GM03348 (cell line): ENCODE data around the gene ZNF341.
A peak's percentile ranks its signal among the peaks of the same experiment; 100 is the strongest.

Experiments used
- DNase-seq: peaks from one replicate; pipeline ENCODE4 v3.0.0; 2012; ENCODE audit warnings: low spot score

ZNF341 gene

DNA sequence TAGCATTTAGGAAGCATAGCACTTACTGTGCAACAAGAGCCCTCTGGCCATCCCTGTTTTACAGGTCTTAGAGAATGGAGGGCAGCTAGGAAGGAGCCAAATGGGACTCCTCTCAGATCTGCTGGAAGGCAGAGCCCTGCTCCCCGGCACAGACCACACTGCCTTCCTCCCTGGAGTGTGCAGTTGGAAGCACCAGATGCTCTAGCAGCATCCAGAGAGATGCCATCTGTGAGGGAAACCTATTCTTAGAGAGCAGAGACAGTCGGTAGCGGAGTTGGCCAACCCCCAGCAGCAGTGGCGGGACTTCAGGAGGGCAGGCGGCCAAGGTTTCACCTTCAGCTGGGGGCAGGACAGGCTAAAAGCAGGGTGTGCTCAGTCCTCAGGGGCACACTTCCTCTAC is 28.9 kb upstream of the ZNF341 start:
- DNase-seq = no peak

- DNase-seq = no peak
Observed at GRCh38 chr20:33703498-33704137, 28.2 kb upstream of the ZNF341 start.

- DNase-seq = no peak
Observed at GRCh38 chr20:33704197-33704924, 27.4 kb upstream of the ZNF341 start.

DNA sequence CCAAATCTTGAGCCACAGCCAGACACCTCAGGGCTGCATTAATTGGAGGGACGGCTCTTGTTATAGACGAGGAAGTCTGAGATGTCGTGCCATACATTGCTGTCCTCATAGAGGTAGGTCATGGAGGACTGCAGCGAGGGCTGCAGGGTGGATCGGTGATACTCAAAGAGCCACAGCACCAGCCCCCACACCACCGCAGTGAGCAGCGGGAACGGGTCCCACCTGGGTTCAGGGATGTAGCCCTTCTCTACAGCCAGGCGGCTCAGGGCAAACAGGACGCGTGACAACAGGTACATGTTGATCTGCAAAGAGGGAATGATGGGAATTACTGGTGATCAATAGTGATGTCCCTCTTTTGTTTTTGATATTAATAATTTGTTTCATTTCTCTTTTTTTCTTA is 24.1 kb upstream of the ZNF341 start:
- DNase-seq = no peak

- DNase-seq = no peak
Observed at GRCh38 chr20:33709398-33709797, 22.4 kb upstream of the ZNF341 start.

DNA sequence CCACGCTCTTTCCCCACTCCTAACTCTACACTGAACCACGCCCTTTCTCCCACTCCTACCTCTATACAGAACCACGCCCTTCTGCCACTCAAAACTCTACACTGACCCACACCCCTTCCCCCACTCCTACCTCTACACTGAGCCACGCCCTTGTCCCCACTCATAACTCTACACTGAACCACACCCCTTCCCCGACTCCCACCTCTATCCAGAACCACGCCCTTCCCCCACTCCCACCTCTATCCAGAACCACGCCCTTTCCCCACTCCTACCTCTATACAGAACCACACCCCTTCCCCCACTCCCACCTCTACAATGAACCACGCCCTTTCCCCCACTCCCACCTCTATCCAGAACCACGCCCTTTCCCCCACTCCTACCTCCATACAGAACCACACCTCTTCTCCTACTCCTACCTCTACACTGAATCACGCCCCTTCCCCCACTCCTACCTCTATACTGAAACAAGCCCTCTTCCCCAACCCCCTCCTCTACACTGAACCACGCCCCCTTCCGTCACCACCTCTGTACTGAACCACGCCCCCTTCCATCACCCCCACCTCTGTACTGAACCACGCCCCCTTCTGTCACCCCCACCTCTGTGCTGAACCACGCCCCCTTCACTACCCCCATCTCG is 21.8 kb upstream of the ZNF341 start:
- no peak for DNase-seq

- DNase-seq = no peak
Observed at GRCh38 chr20:33710681-33711445, 20.9 kb upstream of the ZNF341 start.

DNA sequence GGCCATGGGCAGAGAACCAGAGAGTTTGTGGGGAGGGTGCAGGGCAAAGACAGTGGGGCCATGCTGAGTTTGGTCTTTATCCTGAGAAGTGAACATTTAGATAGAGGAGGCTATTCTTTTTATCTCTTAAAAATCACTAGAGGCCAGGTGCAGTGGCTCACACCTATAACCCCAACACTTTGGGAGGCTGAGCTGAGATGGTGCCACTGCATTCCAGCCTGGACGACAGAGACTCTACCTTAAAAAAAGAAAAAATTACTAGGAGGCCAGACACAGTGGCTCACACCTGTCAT is 20.4 kb upstream of the ZNF341 start:
- DNase-seq = no peak

DNA sequence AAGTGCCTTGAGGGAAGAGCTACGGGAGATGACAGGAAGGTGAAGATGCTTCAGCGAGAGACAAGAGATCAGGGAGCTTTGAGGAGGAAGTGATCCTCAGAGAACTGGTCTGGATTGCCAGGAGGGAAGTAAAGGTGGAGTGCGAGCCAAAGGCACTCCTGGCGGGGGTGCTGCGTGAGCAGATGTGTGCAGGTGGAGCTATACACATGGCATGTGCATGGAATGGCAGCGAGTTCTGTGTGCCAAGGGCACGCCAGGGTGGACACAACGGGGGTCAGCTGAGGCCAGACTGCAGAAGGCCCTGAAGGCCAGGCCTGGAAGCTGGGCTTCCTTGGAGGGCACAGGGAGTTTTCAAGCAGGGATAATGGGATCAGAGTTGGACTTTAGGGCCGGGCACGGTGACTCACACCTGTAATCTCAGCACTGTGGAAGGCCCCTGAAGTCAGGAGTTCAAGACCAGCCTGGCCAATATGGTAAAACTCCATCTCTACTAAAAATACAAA is 17.9 kb upstream of the ZNF341 start:
- DNase-seq = no peak

DNA sequence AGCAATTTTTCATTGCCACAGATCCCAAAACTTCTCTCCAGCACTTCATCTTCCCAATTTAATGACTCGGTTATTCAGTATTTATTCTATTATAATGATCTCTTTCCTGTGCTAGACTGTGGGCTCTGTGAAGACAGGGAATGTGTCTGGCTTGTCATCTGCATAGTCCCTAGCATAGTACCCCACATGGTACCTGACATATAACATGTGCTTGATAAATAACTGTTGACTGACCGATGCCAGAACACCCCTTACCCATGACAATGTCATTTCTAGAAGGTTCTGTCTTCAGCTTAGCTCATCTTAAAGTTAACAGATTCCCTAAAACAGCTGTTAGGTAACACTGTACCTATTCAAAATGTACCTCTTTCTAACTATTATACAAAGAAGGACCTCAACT is 15.3 kb upstream of the ZNF341 start:
- DNase-seq = no peak

GRCh38 chr20:33719277-33719988 is 12.4 kb upstream of the ZNF341 start:
- DNase-seq = no peak

DNA sequence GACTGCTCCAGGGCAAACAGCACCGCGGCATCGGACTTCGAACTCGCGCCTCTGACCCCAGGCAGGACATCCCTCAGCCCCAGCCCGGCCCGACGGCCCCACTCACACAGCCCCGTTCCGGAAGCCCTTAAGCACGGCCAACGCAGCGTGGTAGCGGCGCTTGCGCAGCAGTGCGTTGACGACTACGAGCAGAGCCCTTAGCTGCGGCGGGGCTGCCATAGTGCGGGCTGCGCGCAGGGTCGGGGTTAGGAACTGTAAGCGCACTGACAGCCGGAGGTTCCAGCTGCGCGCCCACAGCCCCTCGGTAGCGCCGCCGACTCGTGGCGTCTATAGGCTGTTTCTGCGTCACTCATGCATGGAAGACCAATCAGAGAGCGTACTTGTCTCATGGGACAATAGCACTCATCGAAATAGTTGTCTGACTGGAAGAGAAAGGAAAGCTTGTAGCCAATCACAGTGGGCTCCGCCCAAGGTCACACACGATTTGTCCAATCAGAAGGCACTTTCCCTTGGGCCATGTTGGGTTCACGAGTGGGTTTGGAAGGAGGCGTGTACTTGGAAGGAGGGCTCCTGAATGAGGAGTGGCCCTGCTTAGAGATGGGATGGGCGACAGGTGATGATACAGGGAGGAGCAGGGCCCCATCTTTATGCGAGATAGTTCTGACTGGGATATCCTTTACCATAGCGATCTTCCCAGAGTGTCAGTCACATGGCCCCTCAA is 11.6 kb upstream of the ZNF341 start, which contains the start of gene PXMP4:
Gene PXMP4, minus strand, starts transcription at position 322 of the 721 bp plus-strand sequence. Its CDS starts 103 bp downstream, at position 219.
- DNase-seq = peak; percentile 98

GRCh38 chr20:33721391-33722140 is 10.2 kb upstream of the ZNF341 start:
- DNase-seq = no peak

GRCh38 chr20:33724439-33725094 is 7.2 kb upstream of the ZNF341 start:
- DNase-seq = no peak

DNA sequence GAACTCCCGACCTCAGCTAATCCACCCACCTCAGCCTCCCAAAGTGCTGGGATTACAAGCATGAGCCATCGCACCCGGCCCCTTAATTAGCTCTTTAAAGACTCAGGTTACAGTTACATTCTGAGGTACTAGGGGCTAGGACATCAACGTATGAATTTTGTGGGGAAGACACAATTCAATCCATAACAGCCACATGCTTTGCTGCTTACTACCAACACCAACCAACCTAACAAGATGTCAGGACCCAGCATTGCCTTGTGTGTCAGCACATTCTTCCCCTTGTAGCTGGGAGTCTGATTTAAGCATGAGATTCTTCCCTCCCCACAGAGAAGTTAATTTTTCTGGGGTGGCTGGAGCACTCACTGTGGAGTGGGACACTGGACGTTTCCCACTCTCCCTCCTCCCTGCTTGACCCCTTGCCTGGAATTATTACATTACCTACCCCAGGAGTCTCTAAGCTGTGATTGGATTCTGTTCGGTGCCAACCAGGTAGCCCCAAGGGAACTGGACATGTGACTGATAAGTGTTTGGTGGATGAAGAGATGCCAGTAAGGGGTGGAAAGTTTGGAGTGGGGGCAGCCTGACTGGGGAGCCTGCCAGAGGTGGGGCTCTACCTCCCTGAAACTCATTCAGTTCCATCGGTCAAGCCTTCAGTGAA is 6.1 kb upstream of the ZNF341 start:
- no peak for DNase-seq

DNA sequence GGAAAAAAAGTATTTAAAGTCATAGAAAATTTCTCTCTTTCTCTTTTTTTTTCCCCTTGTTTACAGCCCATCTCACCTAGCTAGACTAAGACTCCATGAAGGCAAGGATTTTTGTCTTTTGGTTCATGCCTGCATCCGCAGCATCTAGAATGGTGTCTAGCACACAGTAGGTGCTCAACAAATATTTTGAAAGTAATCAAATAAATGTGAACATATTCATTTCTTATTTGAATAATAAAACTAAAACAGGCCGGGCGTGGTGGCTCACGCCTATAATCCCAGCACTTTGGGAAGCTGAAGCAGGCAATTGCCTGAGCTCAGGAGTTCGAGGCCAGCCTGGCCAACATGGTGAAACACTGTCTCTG is 4.7 kb upstream of the ZNF341 start:
- DNase-seq = no peak

DNA sequence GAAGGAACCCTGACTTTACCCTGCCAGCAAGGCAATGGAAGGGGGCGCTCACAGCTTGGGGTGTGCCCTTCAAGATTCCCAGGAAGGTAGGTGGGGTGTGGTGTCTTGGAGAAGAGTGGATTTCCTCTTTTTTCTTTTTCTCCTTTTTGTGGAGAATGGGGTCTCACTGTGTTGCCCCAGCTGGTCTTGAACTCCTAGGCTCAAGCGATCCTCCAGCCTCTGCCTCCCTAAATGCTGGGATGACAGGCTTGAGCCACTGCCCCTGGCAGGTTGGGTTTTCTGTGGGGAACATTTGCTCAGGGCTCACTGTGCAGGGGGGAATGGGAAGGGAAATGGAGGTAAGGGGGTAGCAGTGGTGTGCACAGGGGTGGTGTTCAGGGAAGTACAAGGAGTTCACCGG is 4.0 kb upstream of the ZNF341 start:
- no peak for DNase-seq

DNA sequence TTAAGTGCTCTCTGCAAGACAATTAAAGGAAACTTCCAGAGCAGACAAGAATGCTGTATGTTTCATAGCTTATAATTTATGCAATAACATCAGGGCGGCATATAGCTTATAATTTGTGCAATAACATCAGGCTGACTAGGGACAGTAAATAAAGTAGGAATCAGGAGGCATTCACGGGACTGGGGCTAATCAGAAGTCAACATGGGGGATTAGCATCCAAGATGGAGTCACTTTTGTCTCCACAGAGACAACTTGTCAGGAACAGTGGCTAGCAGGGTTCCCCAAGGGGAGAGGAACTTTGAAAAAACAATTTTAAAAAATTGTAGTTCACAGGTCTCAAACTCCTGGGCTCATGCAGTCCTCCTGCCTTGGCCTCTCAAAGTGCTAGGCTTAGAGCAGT is 3.3 kb upstream of the ZNF341 start:
- no peak for DNase-seq

- DNase-seq = no peak
Observed at GRCh38 chr20:33729101-33729500, 2.7 kb upstream of the ZNF341 start.
